Ovary (tissue), 9 donors: ENCODE measurements around the gene LINC00305. TPM values are rescaled to one million over a fixed set of nuclear protein-coding genes. Genes with fewer than 3 reads are reported as not detected.

ENCODE experiments used
- DNase-seq, 5 donors: peaks; one replicate each; pipeline ENCODE4 v3.0.0-alpha.2; 2019 to 2020
- H3K27ac ChIP-seq, 2 donors: fragments of 200-600 bp; one replicate each; pipeline versions ENCODE4 v1.5.1 to v1.8.0; 2019 to 2022
- H3K27me3 ChIP-seq: fragments of 200-600 bp; one replicate; pipeline ENCODE4 v1.8.0; 2022
- H3K36me3 ChIP-seq: fragments of 200-600 bp; sonication (generic); one replicate; pipeline ENCODE4 v1.5.1; 2019
- H3K4me1 ChIP-seq: one replicate; pipeline ENCODE4 v1.8.1; 2013; ENCODE audit warnings: mild to moderate bottlenecking, moderate library complexity; ENCODE audit not compliant: insufficient read depth
- H3K4me3 ChIP-seq: fragments of 200-600 bp; sonication (generic); one replicate; pipeline ENCODE4 v1.5.1; 2017
- H3K9me3 ChIP-seq, 2 donors: fragments of 200-600 bp in 1 of 2; sonication (generic) in 1 of 2; one replicate each; pipeline versions ENCODE4 v1.5.1 to v1.8.1; 2013 to 2019; ENCODE audit warnings: mild to moderate bottlenecking in 1 of 2, moderate library complexity in 1 of 2
- EP300 ChIP-seq: sonication (generic); formaldehyde crosslinking; IDR thresholded peaks from one replicate; pipeline ENCODE4 v1.6.1; 2017; ENCODE audit warnings: antibody characterized with exemption
- POLR2A ChIP-seq: fragments of 450-650 bp; IDR thresholded peaks from one replicate; pipeline ENCODE4 v1.6.1; 2017; ENCODE audit warnings: antibody characterized with exemption, mild to moderate bottlenecking, moderate library complexity
- WGBS, 3 donors: extraction: QIAGEN DNeasy Blood & Tissue Kit in 1 of 3; methylation state at CpG; one replicate each; pipeline versions ENCODE4 v1.1.5 to v1.1.7; 2013 to 2017; 5-methylcytosine and 5-hydroxymethylcytosine counted together
- intact Hi-C, 4 donors: fragments of 100-400 bp; cut with DNase I; formaldehyde crosslinking; loops; one replicate each; pipeline versions ENCODE4 v1.11.0 to v1.15.1; 2022 to 2023
- polyA plus RNA-seq, 2 donors: library from polyadenylated mRNA; stranded (reverse); fragments of 200-250 nt in 1 of 2; fragments of 350-450 nt in 1 of 2; fragmentation: Illumina TruSeq in 1 of 2; extraction: RNeasy Lipid Tissue Mini Kit (QIAGEN cat#74804) in 1 of 2; gene quantifications; one replicate each; pipeline ENCODE4 v1.2.3, GENCODE V29; 2013 to 2014
- total RNA-seq, 7 donors: library from RNA; depleted of rRNA in 2 of 7; stranded (reverse); fragments of >200 nt in 2 of 7; fragmentation: NEBNext Ultra II Directional in 3 of 7; extraction: Animal tissue kit (Norgen Biotek cat#: 25700) in 3 of 7; gene quantifications; one replicate each; pipeline versions ENCODE4 v1.1.0 to v1.2.4, GENCODE V29; 2016 to 2023
- TF ChIP-seq, protein P1 (sequence below), 3 donors: fragments of 450-650 bp in 2 of 3; fragments of 200-600 bp in 1 of 3; IDR thresholded peaks; one replicate each; pipeline versions ENCODE4 v1.5.1 to v1.8.0; 2016 to 2022; ENCODE audit warnings: antibody characterized with exemption in 3 of 3, mild to moderate bottlenecking in 1 of 3
- donor health status: DM: no; HTN: no; CAD: no; lungs with moderate emphysema.
- donor health status: DM: no; HTN: no; CAD: no.
- donor health status: Bipolar disorder and iron deficiency.
- donor health status: DM: yes; HTN: yes; CAD: no.
- donor health status: DM: no; HTN: no; CAD: no.
- donor health status: DM: yes; HTN: yes; CAD: no.

The LINC00305 gene
- total and polyA plus RNA-seq, 9 donors, result 0.12 TPM; not detected in 8

DNA sequence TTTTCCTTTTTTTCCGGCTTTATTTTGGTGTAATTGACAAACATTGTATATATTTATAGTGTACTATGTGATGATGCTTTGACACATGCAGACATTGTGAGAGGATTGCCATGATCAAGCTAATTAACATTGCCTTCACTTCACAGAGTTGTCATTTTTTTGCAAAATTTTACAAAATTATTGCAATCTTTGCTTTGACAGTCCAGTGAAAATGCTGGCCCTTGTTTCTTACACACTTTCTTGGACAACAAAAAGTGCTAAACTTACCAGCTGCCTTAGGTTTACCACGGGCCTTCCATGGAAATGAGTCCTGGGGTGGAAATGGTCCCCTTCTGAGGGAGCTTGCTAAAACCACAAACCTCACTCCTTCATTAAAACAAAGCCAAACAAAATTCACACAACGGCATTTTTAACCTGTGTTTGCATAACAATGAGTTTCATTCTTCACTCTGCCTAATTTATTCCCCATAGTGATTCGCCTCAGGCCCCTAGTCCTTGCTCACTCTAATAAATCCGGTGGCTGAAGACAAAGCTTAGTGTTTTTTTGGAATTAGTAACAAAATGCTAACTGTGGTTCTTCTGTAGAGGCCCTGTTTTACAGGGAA is 32.2 kb downstream of the LINC00305 start:
- intact Hi-C loops, result no loop called here
- no peaks in the 10 kb centered on the region for H3K9me3 ChIP-seq
- WGBS, 3 donors, result 48 to 58% (median 51%) methylated on average over 5 of the region's 5 CpGs
- TF ChIP-seq EP300 (no peak), POLR2A (no peak)
- TF ChIP-seq, protein P1, sequence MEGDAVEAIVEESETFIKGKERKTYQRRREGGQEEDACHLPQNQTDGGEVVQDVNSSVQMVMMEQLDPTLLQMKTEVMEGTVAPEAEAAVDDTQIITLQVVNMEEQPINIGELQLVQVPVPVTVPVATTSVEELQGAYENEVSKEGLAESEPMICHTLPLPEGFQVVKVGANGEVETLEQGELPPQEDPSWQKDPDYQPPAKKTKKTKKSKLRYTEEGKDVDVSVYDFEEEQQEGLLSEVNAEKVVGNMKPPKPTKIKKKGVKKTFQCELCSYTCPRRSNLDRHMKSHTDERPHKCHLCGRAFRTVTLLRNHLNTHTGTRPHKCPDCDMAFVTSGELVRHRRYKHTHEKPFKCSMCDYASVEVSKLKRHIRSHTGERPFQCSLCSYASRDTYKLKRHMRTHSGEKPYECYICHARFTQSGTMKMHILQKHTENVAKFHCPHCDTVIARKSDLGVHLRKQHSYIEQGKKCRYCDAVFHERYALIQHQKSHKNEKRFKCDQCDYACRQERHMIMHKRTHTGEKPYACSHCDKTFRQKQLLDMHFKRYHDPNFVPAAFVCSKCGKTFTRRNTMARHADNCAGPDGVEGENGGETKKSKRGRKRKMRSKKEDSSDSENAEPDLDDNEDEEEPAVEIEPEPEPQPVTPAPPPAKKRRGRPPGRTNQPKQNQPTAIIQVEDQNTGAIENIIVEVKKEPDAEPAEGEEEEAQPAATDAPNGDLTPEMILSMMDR (IDR thresholded peaks at IDR 0.05), result no peak
- no peak overlapping the region for H3K27ac ChIP-seq
- no peak overlapping the region for H3K4me3 ChIP-seq
- no peak for DNase-seq
- no peaks in the 10 kb centered on the region for H3K36me3 ChIP-seq
- H3K4me1 ChIP-seq, result no peaks in the 10 kb centered on the region
- H3K27me3 ChIP-seq, result no peaks in the 10 kb centered on the region

DNA sequence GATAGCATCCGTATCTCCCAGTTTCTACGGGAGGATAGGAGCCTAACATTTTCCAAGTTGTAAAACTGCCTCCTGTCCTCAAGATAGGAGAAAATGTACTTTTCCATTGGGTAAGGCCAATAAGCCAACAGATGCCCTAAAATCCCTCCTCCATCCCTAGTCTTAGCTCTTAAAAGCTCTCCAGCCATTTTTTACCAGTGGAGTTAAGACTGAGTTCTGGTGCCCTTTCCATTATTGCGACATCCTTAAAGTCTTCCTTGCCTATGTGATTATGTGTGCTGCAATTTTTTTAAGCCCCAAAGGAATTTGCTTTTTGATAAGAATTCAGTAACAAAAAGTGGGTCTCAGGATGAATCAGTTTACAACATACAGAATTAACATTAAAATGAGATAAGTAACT is 33.0 kb downstream of the LINC00305 start:
- Histone ChIP-seq H3K9me3 (no peaks in the 10 kb centered on the region), H3K4me3 (no peak overlapping the region), H3K27ac (no peak overlapping the region), H3K4me1 (no peaks in the 10 kb centered on the region), H3K36me3 (no peaks in the 10 kb centered on the region), H3K27me3 (no peaks in the 10 kb centered on the region)
- intact Hi-C loops, result no loop called here
- TF ChIP-seq POLR2A (no peak), EP300 (no peak)
- TF ChIP-seq, protein P1 (IDR thresholded peaks at IDR 0.05), result no peak
- WGBS, 3 donors, result 61 to 78% (median 66%) methylated on average over 3 of the region's 3 CpGs
- no peak for DNase-seq

DNA sequence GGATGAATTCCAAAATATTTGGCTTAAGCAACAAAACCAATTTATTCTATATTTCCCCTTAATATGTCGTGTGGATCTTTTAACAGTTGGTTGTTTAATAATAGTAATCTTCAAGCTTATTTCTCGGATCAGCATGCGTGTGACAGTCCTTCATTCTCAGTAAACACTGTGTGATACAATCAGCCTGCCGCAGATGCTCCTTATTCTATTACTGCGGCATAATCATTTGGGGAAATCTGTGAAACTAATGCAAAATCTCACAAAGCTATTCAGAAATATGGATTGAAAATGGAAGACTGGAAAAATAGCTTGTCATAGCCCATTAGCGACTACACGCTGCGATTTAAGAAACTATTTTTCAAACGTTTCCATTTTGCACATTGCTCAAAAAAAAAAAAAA is 36.9 kb downstream of the LINC00305 start:
- DNase-seq, result no peak
- TF ChIP-seq, protein P1 (IDR thresholded peaks at IDR 0.05), result no peak
- TF ChIP-seq EP300, result no peak
- no peak for TF ChIP-seq POLR2A
- Histone ChIP-seq H3K4me1 (no peaks in the 10 kb centered on the region), H3K36me3 (no peaks in the 10 kb centered on the region), H3K27me3 (no peaks in the 10 kb centered on the region), H3K9me3 (no peaks in the 10 kb centered on the region), H3K4me3 (no peak overlapping the region), H3K27ac (no peak overlapping the region)
- WGBS, 3 donors, result 89 to 92% (median 91%) methylated on average over 9 of the region's 9 CpGs
- intact Hi-C loops, result no loop called here

DNA sequence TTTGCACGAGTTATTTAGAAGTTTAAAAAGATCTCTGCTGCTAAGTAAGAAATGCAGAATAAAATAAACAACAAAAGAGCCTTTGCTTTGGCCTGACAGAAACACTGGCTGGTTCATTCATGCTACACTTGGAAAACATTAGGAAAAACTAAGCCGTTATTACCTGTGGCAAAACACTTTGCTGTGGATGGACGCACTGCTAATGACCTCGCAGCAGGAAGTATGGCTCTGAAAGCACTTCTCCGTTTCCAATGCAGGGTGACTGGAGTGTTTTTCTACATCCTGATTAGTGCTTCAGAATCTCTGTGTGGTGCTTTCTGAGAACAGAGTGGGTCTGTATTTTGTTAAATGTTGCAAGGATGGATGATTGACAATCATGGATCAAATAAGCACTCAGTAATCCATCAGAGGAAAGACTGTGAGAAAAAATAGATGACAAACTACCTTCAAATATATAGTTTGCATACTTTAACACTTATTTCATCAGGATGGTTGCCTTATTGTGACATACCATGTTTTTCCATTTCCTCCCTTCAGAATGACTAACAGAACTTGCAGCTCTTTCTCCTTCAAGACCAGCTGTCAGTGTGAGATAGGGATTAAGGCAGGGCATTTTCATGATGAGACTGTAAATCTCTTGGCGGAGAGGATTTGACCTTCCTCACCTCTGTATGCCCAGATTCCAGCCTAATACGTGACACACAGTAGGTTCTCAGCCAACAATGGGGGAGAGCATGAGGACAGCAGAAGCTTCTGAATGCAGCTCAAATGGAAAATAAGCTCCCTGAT is 38.0 kb downstream of the LINC00305 start:
- Histone ChIP-seq H3K4me1 (no peaks in the 10 kb centered on the region), H3K27me3 (no peaks in the 10 kb centered on the region), H3K36me3 (no peaks in the 10 kb centered on the region), H3K9me3 (no peaks in the 10 kb centered on the region), H3K27ac (no peak overlapping the region), H3K4me3 (no peak overlapping the region)
- TF ChIP-seq EP300, result no peak
- TF ChIP-seq, protein P1 (IDR thresholded peaks at IDR 0.05), result no peak
- no peak for TF ChIP-seq POLR2A
- no peak for DNase-seq
- 66 to 74% (median 69%) methylated on average over 7 of the region's 7 CpGs for WGBS, 3 donors
- intact Hi-C loops, result no loop called here
